GM23338 (cell line): Measurements from ENCODE around the gene ZSCAN5A. TPM values are rescaled to one million over a fixed set of nuclear protein-coding genes. Genes with fewer than 3 reads are reported as not detected.

Experiments used
- ATAC-seq: fragments of 200-7000 bp; cut with Tn5 transposase; 3 replicates; pipeline ENCODE4 v1.9.1; 2020
- DNase-seq: peaks from one replicate; pipeline ENCODE4 v3.0.0-alpha.2; 2015; ENCODE audit warnings: low spot score
- H2AFZ ChIP-seq: fragments of 200-600 bp; sonication (generic); 2 replicates; pipeline ENCODE4 v1.8.0; 2016; ENCODE audit warnings: antibody characterized with exemption, mild to moderate bottlenecking, moderate library complexity
- H3F3A ChIP-seq: fragments of 200-600 bp; sonication (generic); replicated peaks from 2 replicates; pipeline ENCODE4 v1.8.0; 2017; ENCODE audit warnings: antibody characterized with exemption, mixed run types, low read depth
- H3K27ac ChIP-seq: fragments of 200-600 bp; sonication (generic); 2 replicates; pipeline ENCODE4 v1.6.1; 2016; ENCODE audit warnings: low read depth
- H3K27me3 ChIP-seq: fragments of 200-600 bp; sonication (generic); 2 replicates; pipeline ENCODE4 v1.8.0; 2016; ENCODE audit warnings: mild to moderate bottlenecking, mixed run types, moderate library complexity; ENCODE audit not compliant: insufficient read depth
- H3K36me3 ChIP-seq: fragments of 200-600 bp; sonication (generic); 2 replicates; pipeline ENCODE4 v1.8.0; 2016; ENCODE audit warnings: mild to moderate bottlenecking; ENCODE audit not compliant: insufficient read depth
- H3K4me1 ChIP-seq: fragments of 200-600 bp; sonication (generic); 2 replicates; pipeline ENCODE4 v1.8.0; 2016; ENCODE audit warnings: mild to moderate bottlenecking, moderate library complexity; ENCODE audit not compliant: insufficient read depth
- H3K4me2 ChIP-seq: fragments of 200-600 bp; sonication (generic); 2 replicates; pipeline ENCODE4 v1.7.1; 2017; ENCODE audit warnings: mixed run types
- H3K4me3 ChIP-seq: fragments of 200-600 bp; sonication (generic); 2 replicates; pipeline ENCODE4 v1.6.1; 2016; ENCODE audit warnings: mixed run types
- H3K79me2 ChIP-seq: fragments of 200-600 bp; sonication (generic); replicated peaks from 2 replicates; pipeline ENCODE4 v1.8.0; 2017; ENCODE audit warnings: mild to moderate bottlenecking; ENCODE audit not compliant: insufficient read depth
- H3K9me2 ChIP-seq: fragments of 200-600 bp; sonication (generic); 2 replicates; pipeline ENCODE4 v1.8.0; 2017; ENCODE audit not compliant: insufficient read depth
- H4K20me1 ChIP-seq: fragments of 200-600 bp; sonication (generic); replicated peaks from 2 replicates; pipeline ENCODE4 v1.8.0; 2017; ENCODE audit warnings: mild to moderate bottlenecking; ENCODE audit not compliant: insufficient read depth
- H3K27ac Mint-ChIP-seq: 2 replicates; pipeline ENCODE4 v1.8.0; 2020; ENCODE audit warnings: inconsistent platforms, mild to moderate bottlenecking, moderate library complexity, mixed read lengths
- H3K27me3 Mint-ChIP-seq: 3 replicates; pipeline ENCODE4 v1.8.0; 2022; ENCODE audit warnings: low read depth, mild to moderate bottlenecking, moderate library complexity, mixed read lengths, inconsistent platforms; ENCODE audit not compliant: insufficient read depth, poor library complexity
- H3K36me3 Mint-ChIP-seq: 3 replicates; pipeline ENCODE4 v1.8.0; 2021; ENCODE audit warnings: low read depth, mild to moderate bottlenecking, inconsistent platforms, moderate library complexity, mixed read lengths
- H3K4me1 Mint-ChIP-seq: 3 replicates; pipeline ENCODE4 v1.8.0; 2020; ENCODE audit warnings: mild to moderate bottlenecking, inconsistent platforms, mixed read lengths
- H3K4me3 Mint-ChIP-seq: 3 replicates; pipeline ENCODE4 v1.8.0; 2021; ENCODE audit warnings: moderate library complexity, mild to moderate bottlenecking, inconsistent platforms, mixed read lengths
- H3K9me3 Mint-ChIP-seq: 3 replicates; pipeline ENCODE4 v1.8.0; 2020; ENCODE audit warnings: moderate library complexity, mild to moderate bottlenecking, inconsistent platforms, mixed read lengths
- CREB1 ChIP-seq: fragments of 250-450 bp; sonication (Bioruptor Pico); IDR thresholded peaks from 2 replicates; pipeline ENCODE4 v1.5.0; 2020; ENCODE audit warnings: low read depth, mild to moderate bottlenecking, moderate library complexity
- CTCF ChIP-seq, 2 experiments: fragments of 200-600 bp in 1 of 2; sonication (generic) in 1 of 2; conservative IDR thresholded peaks; 2 replicates each; pipeline versions ENCODE4 v1.5.1 to v1.6.1; 2016 to 2017; ENCODE audit warnings: antibody characterized with exemption in 2 of 2, low read depth in 2 of 2, mild to moderate bottlenecking in 2 of 2, moderate library complexity in 1 of 2
- ETS1 ChIP-seq: IDR thresholded peaks from 2 replicates; pipeline ENCODE4 v1.6.1; 2016; ENCODE audit warnings: antibody characterized with exemption
- EZH2 ChIP-seq: fragments of 200-600 bp; sonication (generic); IDR thresholded peaks from one replicate; pipeline ENCODE4 v1.8.0; 2017; ENCODE audit warnings: antibody characterized with exemption, mild to moderate bottlenecking, low read depth; ENCODE audit not compliant: unreplicated experiment
- EZH2phosphoT487 ChIP-seq: fragments of 200-600 bp; sonication (generic); IDR thresholded peaks from one replicate; pipeline ENCODE4 v1.8.1; 2018; ENCODE audit warnings: antibody characterized with exemption; ENCODE audit not compliant: unreplicated experiment
- JUNB ChIP-seq: IDR thresholded peaks from one replicate; pipeline ENCODE4 v1.6.1; 2016; ENCODE audit warnings: antibody characterized with exemption; ENCODE audit not compliant: unreplicated experiment
- NANOG ChIP-seq: IDR thresholded peaks from 2 replicates; pipeline ENCODE4 v1.6.1; 2016; ENCODE audit warnings: antibody characterized with exemption, borderline replicate concordance
- POLR2AphosphoS5 ChIP-seq: IDR thresholded peaks from 2 replicates; pipeline ENCODE4 v1.6.1; 2016; ENCODE audit warnings: antibody characterized with exemption, low read depth
- REST ChIP-seq: IDR thresholded peaks from one replicate; pipeline ENCODE4 v1.6.1; 2018; ENCODE audit warnings: antibody characterized with exemption; ENCODE audit not compliant: unreplicated experiment
- STAT1 ChIP-seq: IDR thresholded peaks from one replicate; pipeline ENCODE4 v1.6.1; 2016; ENCODE audit warnings: antibody characterized with exemption; ENCODE audit not compliant: unreplicated experiment
- ZNF114 ChIP-seq: fragments of 250-450 bp; sonication (Bioruptor Pico); IDR thresholded peaks from 2 replicates; pipeline ENCODE4 v1.5.0; 2020; ENCODE audit warnings: mild to moderate bottlenecking, moderate library complexity
- ZNF331 ChIP-seq: fragments of 250-450 bp; sonication (Bioruptor Pico); IDR thresholded peaks from 2 replicates; pipeline ENCODE4 v1.5.0; 2020; ENCODE audit warnings: low read depth, mild to moderate bottlenecking, moderate library complexity
- ZNF462 ChIP-seq: fragments of 250-450 bp; sonication (Bioruptor Pico); IDR thresholded peaks from 2 replicates; pipeline ENCODE4 v1.5.0; 2020; ENCODE audit warnings: mild to moderate bottlenecking, moderate library complexity
- polyA plus RNA-seq: library from polyadenylated mRNA; unstranded; fragments of >200 nt; fragmentation: Nextera tagmentation; extraction: Ambion mirVana; gene quantifications from 2 replicates; pipeline ENCODE4 v1.2.1, GENCODE V29; 2016
- total RNA-seq: library from RNA; depleted of rRNA; stranded (reverse); fragments of >200 nt; shearing (Covaris generic); gene quantifications from 2 replicates; pipeline ENCODE4 v1.2.3, GENCODE V29; 2014

ZSCAN5A gene
- total and polyA plus RNA-seq, 2 experiments from 2014 or later: 10.2 to 12.5 TPM

- no peak overlapping the region for H3K27ac Mint-ChIP-seq
- H3F3A ChIP-seq: no peaks in the 10 kb centered on the region
Measured at GRCh38 chr19:56199687-56200086, 115.0 kb downstream of the ZSCAN5A start.

More at GRCh38 chr19:56199687-56200086, 115.0 kb downstream of the ZSCAN5A start:
- DNase-seq (no peak), ATAC-seq (no peak)
- Histone ChIP-seq H3K4me2 (no peak overlapping the region), H3K4me1 (no peaks in the 10 kb centered on the region), H3K27me3 (no peaks in the 10 kb centered on the region), H4K20me1 (no peaks in the 10 kb centered on the region), H3K9me2 (no peaks in the 10 kb centered on the region), H3K79me2 (no peaks in the 10 kb centered on the region), H3K4me3 (no peak overlapping the region), H2AFZ (no peak overlapping the region), H3K27ac (no peak overlapping the region), H3K36me3 (no peaks in the 10 kb centered on the region)
- no peaks in the 10 kb centered on the region for H3K27me3 Mint-ChIP-seq
- TF ChIP-seq CREB1 (CRISPR knock-in tag): no peak
- no peak for TF ChIP-seq JUNB
- TF ChIP-seq STAT1: no peak
- TF ChIP-seq ZNF114 (CRISPR knock-in tag): no peak
- TF ChIP-seq ETS1: no peak
- no peak for TF ChIP-seq NANOG
- TF ChIP-seq EZH2phosphoT487: no peak
- no peak for TF ChIP-seq CTCF (conservative IDR thresholded peaks at IDR 0.05; ENCODE audit: low read depth in 2 of 2)
- no peak for TF ChIP-seq REST
- TF ChIP-seq ZNF331: no peak
- TF ChIP-seq ZNF462 (CRISPR knock-in tag): no peak
- no peak for TF ChIP-seq EZH2
- TF ChIP-seq POLR2AphosphoS5: no peak
- H3K9me3 Mint-ChIP-seq: no peaks in the 10 kb centered on the region
- no peak overlapping the region for H3K4me3 Mint-ChIP-seq
- peaks cover 10% of the 10 kb centered on the region; the same call in 2 of the 3 replicates for H3K4me1 Mint-ChIP-seq
- H3K36me3 Mint-ChIP-seq: no peaks in the 10 kb centered on the region
